Measurements from ENCODE around the gene TMEM39B. TPM values are rescaled to one million over a fixed set of nuclear protein-coding genes. Genes with fewer than 3 reads are reported as not detected.
"Not testable (repeated sequence)": the region's sequence is repeated elsewhere in the genome, so short reads cannot be mapped to it uniquely, and the experiment has no call there.

TMEM39B gene
- total RNA-seq, 1 experiment from 2014 or later: 18.8 TPM

DNA sequence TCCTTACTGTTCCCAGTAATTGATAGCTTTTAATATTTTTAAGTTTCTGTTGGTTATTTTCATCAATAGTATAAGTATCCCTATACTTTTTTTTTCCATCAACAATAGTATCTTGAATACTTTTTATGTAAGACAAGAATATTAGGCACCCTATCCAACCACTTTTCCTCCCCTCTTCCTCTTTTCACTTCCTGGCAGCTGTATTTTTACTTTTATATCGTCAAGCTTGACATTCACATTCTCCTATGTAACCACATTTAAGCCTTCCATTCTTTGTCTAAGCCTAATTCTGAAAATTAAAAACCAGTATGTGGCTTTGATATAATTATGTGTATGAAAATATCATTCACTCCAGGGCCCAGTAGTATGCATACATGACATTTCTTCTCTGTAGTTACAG, 9.3 kb downstream of the TMEM39B start:
- Mint-ChIP-seq H3K9me3 (0 out of 2 replicates have a peak, but pooled peaks cover 3% of the 10 kb centered on the region), H3K27ac (no peak overlapping the region), H3K4me1 (no peaks in the 10 kb centered on the region), H3K36me3 (peaks cover 63% of the 10 kb centered on the region), H3K4me3 (no peak overlapping the region), H3K27me3 (ENCODE audit: low read depth) (no peaks in the 10 kb centered on the region)
- CTCF ChIA-PET: interaction anchor here (1.1 to 4.0 kb wide), 2 partner anchors 9 to 16 kb away, joined by 6 to 34 read pairs; partner anchors contain the start of gene TMEM39B
- TF ChIP-seq ESRRA (CRISPR knock-in tag; IDR thresholded peaks at IDR 0.05; ENCODE audit: borderline replicate concordance) (no peak), FOXP1 (CRISPR knock-in tag; IDR thresholded peaks at IDR 0.05; ENCODE audit: borderline replicate concordance) (no peak), CBFB (CRISPR knock-in tag; IDR thresholded peaks at IDR 0.05; ENCODE audit: low read depth) (no peak), ZNF232 (CRISPR knock-in tag; IDR thresholded peaks at IDR 0.05) (no peak), ZNF121 (CRISPR knock-in tag; IDR thresholded peaks at IDR 0.05) (no peak), GTF2I (CRISPR knock-in tag; conservative IDR thresholded peaks at IDR 0.05) (no peak), NFE2L1 (CRISPR knock-in tag; IDR thresholded peaks at IDR 0.05) (no peak), FOXK1 (CRISPR knock-in tag; IDR thresholded peaks at IDR 0.05) (no peak), ZNF219 (CRISPR knock-in tag; IDR thresholded peaks at IDR 0.05; ENCODE audit: borderline replicate concordance) (no peak), ZNF671 (CRISPR knock-in tag; IDR thresholded peaks at IDR 0.05) (no peak), NR2C2 (CRISPR knock-in tag; IDR thresholded peaks at IDR 0.05) (no peak)
- TF ChIP-seq, protein P1, sequence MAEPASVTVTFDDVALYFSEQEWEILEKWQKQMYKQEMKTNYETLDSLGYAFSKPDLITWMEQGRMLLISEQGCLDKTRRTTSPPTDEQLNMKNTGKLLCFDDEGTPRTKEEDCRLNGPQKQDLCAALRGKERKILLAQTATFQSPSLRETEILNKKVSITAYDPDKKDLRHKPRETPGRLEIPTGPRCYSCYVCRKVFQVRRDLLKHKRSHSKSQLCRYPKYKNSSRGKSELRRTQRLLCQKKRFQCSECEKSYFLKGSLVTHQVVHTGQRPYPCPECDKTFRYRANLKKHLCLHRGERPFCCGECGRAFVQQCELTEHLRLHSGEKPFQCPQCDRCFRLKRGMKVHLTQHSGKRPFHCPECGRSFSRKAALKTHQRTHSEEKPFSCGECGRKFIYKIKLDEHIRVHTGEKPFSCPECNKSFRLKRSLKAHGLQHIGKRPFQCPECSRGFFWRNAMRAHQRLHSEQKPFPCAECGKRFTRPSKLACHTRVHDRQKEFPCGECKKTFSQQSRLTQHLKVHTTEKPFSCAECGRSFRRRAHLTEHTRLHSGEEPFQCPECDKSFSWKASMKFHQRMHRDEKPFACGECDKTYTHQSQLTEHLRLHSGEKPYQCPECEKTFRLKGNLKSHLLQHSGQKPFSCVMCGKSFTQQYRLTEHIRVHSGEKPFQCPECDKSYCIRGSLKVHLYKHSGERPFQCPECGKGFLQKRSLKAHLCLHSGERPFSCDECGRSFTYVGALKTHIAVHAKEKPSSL (CRISPR knock-in tag; conservative IDR thresholded peaks at IDR 0.05): no peak
- TF ChIP-seq, protein P2, sequence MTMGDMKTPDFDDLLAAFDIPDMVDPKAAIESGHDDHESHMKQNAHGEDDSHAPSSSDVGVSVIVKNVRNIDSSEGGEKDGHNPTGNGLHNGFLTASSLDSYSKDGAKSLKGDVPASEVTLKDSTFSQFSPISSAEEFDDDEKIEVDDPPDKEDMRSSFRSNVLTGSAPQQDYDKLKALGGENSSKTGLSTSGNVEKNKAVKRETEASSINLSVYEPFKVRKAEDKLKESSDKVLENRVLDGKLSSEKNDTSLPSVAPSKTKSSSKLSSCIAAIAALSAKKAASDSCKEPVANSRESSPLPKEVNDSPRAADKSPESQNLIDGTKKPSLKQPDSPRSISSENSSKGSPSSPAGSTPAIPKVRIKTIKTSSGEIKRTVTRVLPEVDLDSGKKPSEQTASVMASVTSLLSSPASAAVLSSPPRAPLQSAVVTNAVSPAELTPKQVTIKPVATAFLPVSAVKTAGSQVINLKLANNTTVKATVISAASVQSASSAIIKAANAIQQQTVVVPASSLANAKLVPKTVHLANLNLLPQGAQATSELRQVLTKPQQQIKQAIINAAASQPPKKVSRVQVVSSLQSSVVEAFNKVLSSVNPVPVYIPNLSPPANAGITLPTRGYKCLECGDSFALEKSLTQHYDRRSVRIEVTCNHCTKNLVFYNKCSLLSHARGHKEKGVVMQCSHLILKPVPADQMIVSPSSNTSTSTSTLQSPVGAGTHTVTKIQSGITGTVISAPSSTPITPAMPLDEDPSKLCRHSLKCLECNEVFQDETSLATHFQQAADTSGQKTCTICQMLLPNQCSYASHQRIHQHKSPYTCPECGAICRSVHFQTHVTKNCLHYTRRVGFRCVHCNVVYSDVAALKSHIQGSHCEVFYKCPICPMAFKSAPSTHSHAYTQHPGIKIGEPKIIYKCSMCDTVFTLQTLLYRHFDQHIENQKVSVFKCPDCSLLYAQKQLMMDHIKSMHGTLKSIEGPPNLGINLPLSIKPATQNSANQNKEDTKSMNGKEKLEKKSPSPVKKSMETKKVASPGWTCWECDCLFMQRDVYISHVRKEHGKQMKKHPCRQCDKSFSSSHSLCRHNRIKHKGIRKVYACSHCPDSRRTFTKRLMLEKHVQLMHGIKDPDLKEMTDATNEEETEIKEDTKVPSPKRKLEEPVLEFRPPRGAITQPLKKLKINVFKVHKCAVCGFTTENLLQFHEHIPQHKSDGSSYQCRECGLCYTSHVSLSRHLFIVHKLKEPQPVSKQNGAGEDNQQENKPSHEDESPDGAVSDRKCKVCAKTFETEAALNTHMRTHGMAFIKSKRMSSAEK (CRISPR knock-in tag; IDR thresholded peaks at IDR 0.05; ENCODE audit: borderline replicate concordance): no peak
- TF ChIP-seq, protein P3, sequence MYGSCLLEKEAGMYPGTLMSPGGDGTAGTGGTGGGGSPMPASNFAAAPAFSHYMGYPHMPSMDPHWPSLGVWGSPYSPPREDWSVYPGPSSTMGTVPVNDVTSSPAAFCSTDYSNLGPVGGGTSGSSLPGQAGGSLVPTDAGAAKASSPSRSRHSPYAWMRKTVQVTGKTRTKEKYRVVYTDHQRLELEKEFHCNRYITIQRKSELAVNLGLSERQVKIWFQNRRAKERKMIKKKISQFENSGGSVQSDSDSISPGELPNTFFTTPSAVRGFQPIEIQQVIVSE (CRISPR knock-in tag; IDR thresholded peaks at IDR 0.05; ENCODE audit: borderline replicate concordance): no peak
- TF ChIP-seq, protein P4, sequence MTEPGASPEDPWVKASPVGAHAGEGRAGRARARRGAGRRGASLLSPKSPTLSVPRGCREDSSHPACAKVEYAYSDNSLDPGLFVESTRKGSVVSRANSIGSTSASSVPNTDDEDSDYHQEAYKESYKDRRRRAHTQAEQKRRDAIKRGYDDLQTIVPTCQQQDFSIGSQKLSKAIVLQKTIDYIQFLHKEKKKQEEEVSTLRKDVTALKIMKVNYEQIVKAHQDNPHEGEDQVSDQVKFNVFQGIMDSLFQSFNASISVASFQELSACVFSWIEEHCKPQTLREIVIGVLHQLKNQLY (CRISPR knock-in tag; IDR thresholded peaks at IDR 0.05): no peak
- TF ChIP-seq, protein P5, sequence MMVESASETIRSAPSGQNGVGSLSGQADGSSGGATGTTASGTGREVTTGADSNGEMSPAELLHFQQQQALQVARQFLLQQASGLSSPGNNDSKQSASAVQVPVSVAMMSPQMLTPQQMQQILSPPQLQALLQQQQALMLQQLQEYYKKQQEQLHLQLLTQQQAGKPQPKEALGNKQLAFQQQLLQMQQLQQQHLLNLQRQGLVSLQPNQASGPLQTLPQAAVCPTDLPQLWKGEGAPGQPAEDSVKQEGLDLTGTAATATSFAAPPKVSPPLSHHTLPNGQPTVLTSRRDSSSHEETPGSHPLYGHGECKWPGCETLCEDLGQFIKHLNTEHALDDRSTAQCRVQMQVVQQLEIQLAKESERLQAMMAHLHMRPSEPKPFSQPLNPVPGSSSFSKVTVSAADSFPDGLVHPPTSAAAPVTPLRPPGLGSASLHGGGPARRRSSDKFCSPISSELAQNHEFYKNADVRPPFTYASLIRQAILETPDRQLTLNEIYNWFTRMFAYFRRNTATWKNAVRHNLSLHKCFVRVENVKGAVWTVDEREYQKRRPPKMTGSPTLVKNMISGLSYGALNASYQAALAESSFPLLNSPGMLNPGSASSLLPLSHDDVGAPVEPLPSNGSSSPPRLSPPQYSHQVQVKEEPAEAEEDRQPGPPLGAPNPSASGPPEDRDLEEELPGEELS (CRISPR knock-in tag; IDR thresholded peaks at IDR 0.05): no peak
- TF ChIP-seq, protein P6, sequence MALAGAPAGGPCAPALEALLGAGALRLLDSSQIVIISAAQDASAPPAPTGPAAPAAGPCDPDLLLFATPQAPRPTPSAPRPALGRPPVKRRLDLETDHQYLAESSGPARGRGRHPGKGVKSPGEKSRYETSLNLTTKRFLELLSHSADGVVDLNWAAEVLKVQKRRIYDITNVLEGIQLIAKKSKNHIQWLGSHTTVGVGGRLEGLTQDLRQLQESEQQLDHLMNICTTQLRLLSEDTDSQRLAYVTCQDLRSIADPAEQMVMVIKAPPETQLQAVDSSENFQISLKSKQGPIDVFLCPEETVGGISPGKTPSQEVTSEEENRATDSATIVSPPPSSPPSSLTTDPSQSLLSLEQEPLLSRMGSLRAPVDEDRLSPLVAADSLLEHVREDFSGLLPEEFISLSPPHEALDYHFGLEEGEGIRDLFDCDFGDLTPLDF (CRISPR knock-in tag; IDR thresholded peaks at IDR 0.05): no peak
- POLR2A ChIA-PET: no interaction called here
- ATAC-seq (no peak), DNase-seq (ENCODE audit: low spot score) (no peak)

DNA sequence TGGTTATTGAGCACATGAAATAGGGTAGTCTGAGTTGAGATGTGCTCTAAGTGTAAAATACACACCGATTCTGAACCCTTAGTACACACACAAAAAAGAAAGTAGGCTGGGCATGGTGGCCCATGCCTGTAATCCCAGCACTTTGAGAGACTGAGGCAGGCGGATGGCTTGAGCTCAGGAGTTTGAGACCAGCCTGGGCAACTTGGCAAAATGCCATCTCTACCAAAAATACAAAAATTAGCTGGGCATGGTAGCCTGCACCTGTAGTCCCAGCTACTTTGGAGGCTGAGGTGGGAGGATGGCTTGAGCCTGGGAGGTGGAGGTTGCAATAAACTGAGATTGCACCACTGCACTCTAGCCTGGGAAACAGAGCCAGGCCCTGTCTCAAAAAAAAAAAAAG, 13.6 kb downstream of the TMEM39B start:
- H3K27me3 Mint-ChIP-seq (ENCODE audit: low read depth); DNase-seq (ENCODE audit: low spot score); H3K9me3 Mint-ChIP-seq; ATAC-seq; H3K4me3 Mint-ChIP-seq; POLR2A ChIA-PET; H3K4me1 Mint-ChIP-seq; H3K27ac Mint-ChIP-seq: not testable (repeated sequence)
- peaks cover 37% of the 10 kb centered on the region for H3K36me3 Mint-ChIP-seq
- CTCF ChIA-PET: interaction anchor here (1.8 kb wide), 1 partner anchor 13 kb away, joined by 5 read pairs; no protein-coding TSS in a partner anchor
